ENCODE measurements around the gene PAFAH1B1.
A peak's percentile ranks its signal among the peaks of the same experiment; 100 is the strongest.

PAFAH1B1 gene

DNA sequence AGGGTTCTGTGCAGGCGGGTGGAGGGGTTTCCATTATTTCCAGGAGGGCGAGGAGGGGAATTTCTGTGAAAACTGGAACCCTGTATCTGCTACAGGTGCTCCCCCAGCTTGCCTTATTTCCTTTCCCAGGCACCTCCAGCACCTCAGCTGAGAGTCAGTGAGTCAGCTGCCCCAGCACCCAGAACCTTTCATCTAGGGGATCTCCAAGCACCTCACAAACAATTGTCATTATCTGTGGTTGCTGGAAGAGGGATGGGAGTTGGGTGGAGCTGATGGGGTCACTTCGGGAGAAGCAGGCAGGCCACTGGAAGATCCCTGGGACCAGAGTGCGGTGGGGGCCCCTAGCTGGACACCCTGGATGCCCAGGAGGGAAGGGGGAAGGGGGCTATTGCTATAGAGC, 128.1 kb downstream of the PAFAH1B1 start:
- Histone ChIP-seq H3K36me3 (ENCODE audit: control insufficient read depth, insufficient read depth, low read length) (no peaks in the 10 kb centered on the region), H3K9ac (ENCODE audit: low read length) (no peak overlapping the region), H3K27ac (ENCODE audit: low read depth, low read length) (no peak overlapping the region), H3K56ac (ENCODE audit: low read length) (no peak overlapping the region), H4K5ac (ENCODE audit: low read length) (no peak overlapping the region), H2BK15ac (replicated peaks; ENCODE audit: low read depth) (no peak overlapping the region), H2BK5ac (ENCODE audit: low read length) (no peak overlapping the region), H2AK5ac (ENCODE audit: low read length) (no peak overlapping the region), H3K4me2 (ENCODE audit: low read length) (no peak overlapping the region), H2BK120ac (ENCODE audit: low read depth, low read length) (no peak overlapping the region), H3K79me2 (ENCODE audit: control insufficient read depth, insufficient read depth, low read length) (no peaks in the 10 kb centered on the region), H4K8ac (ENCODE audit: low read depth, low read length) (no peak overlapping the region), H3K4ac (ENCODE audit: low read depth, low read length) (no peak overlapping the region), H3K4me3 (ENCODE audit: low read length) (no peak overlapping the region), H3K4me1 (ENCODE audit: control insufficient read depth, low read depth, low read length) (peaks cover 2% of the 10 kb centered on the region), H3K79me1 (ENCODE audit: low read length) (no peaks in the 10 kb centered on the region), H3K27me3 (ENCODE audit: insufficient read depth, low read length, poor library complexity) (no peaks in the 10 kb centered on the region), H3K23ac (ENCODE audit: low read length) (no peak overlapping the region), H3K18ac (ENCODE audit: low read length) (no peak overlapping the region)
- DNase-seq = no peak
- no CpG with 5 or more reads among the region's 4 CpGs for WGBS (ENCODE audit: extremely low coverage, insufficient coverage, low lambda C conversion rate)

DNA sequence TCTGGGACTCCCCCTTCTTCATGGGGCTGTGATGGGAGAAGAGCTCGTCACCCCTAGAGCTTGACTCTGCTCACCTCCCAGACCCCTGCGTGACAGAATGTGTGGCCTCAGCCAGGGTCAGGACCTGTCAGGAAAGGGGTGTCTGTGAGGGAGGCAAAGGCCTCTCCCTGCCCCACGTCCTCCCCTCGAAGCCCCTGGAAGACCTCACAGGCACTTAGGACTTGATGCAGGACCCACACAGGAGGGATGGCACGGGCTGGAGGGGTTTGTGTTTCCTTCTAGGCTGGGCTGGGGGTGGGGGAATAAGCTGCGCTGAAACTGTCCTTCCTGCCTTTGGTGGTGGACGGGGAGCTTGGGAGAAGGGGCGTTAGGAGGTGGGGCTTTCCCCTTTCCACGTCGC, 129.2 kb downstream of the PAFAH1B1 start:
- no peaks in the 10 kb centered on the region for H3K27me3 ChIP-seq (ENCODE audit: insufficient read depth, low read length, poor library complexity)

GRCh38 chr17:2723505-2723996, 130.1 kb downstream of the PAFAH1B1 start:
- peak overlapping the region; percentile 75 for H2BK120ac ChIP-seq (ENCODE audit: low read depth, low read length)
- H2AK5ac ChIP-seq (ENCODE audit: low read length) = no peak overlapping the region
- H3K27me3 ChIP-seq (ENCODE audit: insufficient read depth, low read length, poor library complexity) = no peaks in the 10 kb centered on the region
- WGBS (ENCODE audit: extremely low coverage, insufficient coverage, low lambda C conversion rate) = no CpG with 5 or more reads among the region's 18 CpGs
- peak overlapping the region; percentile 18 for H3K4me2 ChIP-seq (ENCODE audit: low read length)
- H3K79me2 ChIP-seq (ENCODE audit: control insufficient read depth, insufficient read depth, low read length) = no peaks in the 10 kb centered on the region
- H2BK15ac ChIP-seq (replicated peaks; ENCODE audit: low read depth) = no peak overlapping the region
- no peak overlapping the region for H4K5ac ChIP-seq (ENCODE audit: low read length)
- peak overlapping the region; percentile 88 for H3K56ac ChIP-seq (ENCODE audit: low read length)
- no peak overlapping the region for H3K4me3 ChIP-seq (ENCODE audit: low read length)
- no peak overlapping the region for H4K8ac ChIP-seq (ENCODE audit: low read depth, low read length)
- H3K23ac ChIP-seq (ENCODE audit: low read length) = peak overlapping the region; percentile 66
- H3K36me3 ChIP-seq (ENCODE audit: control insufficient read depth, insufficient read depth, low read length) = no peaks in the 10 kb centered on the region
- peak; percentile 97 for DNase-seq
- H3K4ac ChIP-seq (ENCODE audit: low read depth, low read length) = peak overlapping the region; percentile 84
- no peak overlapping the region for H2BK5ac ChIP-seq (ENCODE audit: low read length)
- H3K79me1 ChIP-seq (ENCODE audit: low read length) = no peaks in the 10 kb centered on the region
- peak overlapping the region; percentile 96 for H3K18ac ChIP-seq (ENCODE audit: low read length)
- H3K27ac ChIP-seq (ENCODE audit: low read depth, low read length) = peak overlapping the region; percentile 82
- no peaks in the 10 kb centered on the region for H3K4me1 ChIP-seq (ENCODE audit: control insufficient read depth, low read depth, low read length)
- H3K9ac ChIP-seq (ENCODE audit: low read length) = peak overlapping the region; percentile 50

More for the DNA sequence above, 129.2 kb downstream of the PAFAH1B1 start:
- Histone ChIP-seq H3K4me1 (ENCODE audit: control insufficient read depth, low read depth, low read length) (no peaks in the 10 kb centered on the region), H4K5ac (ENCODE audit: low read length) (no peak overlapping the region), H2BK120ac (ENCODE audit: low read depth, low read length) (no peak overlapping the region), H3K79me1 (ENCODE audit: low read length) (no peaks in the 10 kb centered on the region), H3K27ac (ENCODE audit: low read depth, low read length) (no peak overlapping the region), H3K4me2 (ENCODE audit: low read length) (no peak overlapping the region), H3K56ac (ENCODE audit: low read length) (peak overlapping the region; percentile 5), H3K23ac (ENCODE audit: low read length) (no peak overlapping the region), H3K9ac (ENCODE audit: low read length) (no peak overlapping the region), H3K4me3 (ENCODE audit: low read length) (no peak overlapping the region), H3K4ac (ENCODE audit: low read depth, low read length) (no peak overlapping the region), H2BK5ac (ENCODE audit: low read length) (no peak overlapping the region), H3K36me3 (ENCODE audit: control insufficient read depth, insufficient read depth, low read length) (no peaks in the 10 kb centered on the region), H4K8ac (ENCODE audit: low read depth, low read length) (no peak overlapping the region), H3K18ac (ENCODE audit: low read length) (no peak overlapping the region), H2AK5ac (ENCODE audit: low read length) (peak overlapping the region; percentile 56), H3K79me2 (ENCODE audit: control insufficient read depth, insufficient read depth, low read length) (no peaks in the 10 kb centered on the region), H2BK15ac (replicated peaks; ENCODE audit: low read depth) (no peak overlapping the region)
- WGBS (ENCODE audit: extremely low coverage, insufficient coverage, low lambda C conversion rate) = no CpG with 5 or more reads among the region's 10 CpGs
- DNase-seq = no peak

GRCh38 chr17:2723997-2724783, 130.7 kb downstream of the PAFAH1B1 start:
- H2AK5ac ChIP-seq (ENCODE audit: low read length) = no peak overlapping the region
- H3K27ac ChIP-seq (ENCODE audit: low read depth, low read length) = peak overlapping the region; percentile 86
- no peaks in the 10 kb centered on the region for H3K79me1 ChIP-seq (ENCODE audit: low read length)
- H3K18ac ChIP-seq (ENCODE audit: low read length) = peak overlapping the region; percentile 96
- no peak overlapping the region for H3K23ac ChIP-seq (ENCODE audit: low read length)
- no peak overlapping the region for H3K4me3 ChIP-seq (ENCODE audit: low read length)
- no peaks in the 10 kb centered on the region for H3K36me3 ChIP-seq (ENCODE audit: control insufficient read depth, insufficient read depth, low read length)
- H3K9ac ChIP-seq (ENCODE audit: low read length) = peak overlapping the region; percentile 61
- no peak overlapping the region for H2BK5ac ChIP-seq (ENCODE audit: low read length)
- H4K5ac ChIP-seq (ENCODE audit: low read length) = no peak overlapping the region
- DNase-seq = peak; percentile 94
- H2BK15ac ChIP-seq (replicated peaks; ENCODE audit: low read depth) = no peak overlapping the region
- H3K56ac ChIP-seq (ENCODE audit: low read length) = peak overlapping the region; percentile 88
- no peaks in the 10 kb centered on the region for H3K79me2 ChIP-seq (ENCODE audit: control insufficient read depth, insufficient read depth, low read length)
- peak overlapping the region; percentile 59 for H4K8ac ChIP-seq (ENCODE audit: low read depth, low read length)
- H3K27me3 ChIP-seq (ENCODE audit: insufficient read depth, low read length, poor library complexity) = no peaks in the 10 kb centered on the region
- H3K4me1 ChIP-seq (ENCODE audit: control insufficient read depth, low read depth, low read length) = no peaks in the 10 kb centered on the region
- peak overlapping the region; percentile 75 for H2BK120ac ChIP-seq (ENCODE audit: low read depth, low read length)
- H3K4ac ChIP-seq (ENCODE audit: low read depth, low read length) = peak overlapping the region; percentile 84
- peak overlapping the region; percentile 22 for H3K4me2 ChIP-seq (ENCODE audit: low read length)
- no CpG with 5 or more reads among the region's 98 CpGs for WGBS (ENCODE audit: extremely low coverage, insufficient coverage, low lambda C conversion rate)

DNA sequence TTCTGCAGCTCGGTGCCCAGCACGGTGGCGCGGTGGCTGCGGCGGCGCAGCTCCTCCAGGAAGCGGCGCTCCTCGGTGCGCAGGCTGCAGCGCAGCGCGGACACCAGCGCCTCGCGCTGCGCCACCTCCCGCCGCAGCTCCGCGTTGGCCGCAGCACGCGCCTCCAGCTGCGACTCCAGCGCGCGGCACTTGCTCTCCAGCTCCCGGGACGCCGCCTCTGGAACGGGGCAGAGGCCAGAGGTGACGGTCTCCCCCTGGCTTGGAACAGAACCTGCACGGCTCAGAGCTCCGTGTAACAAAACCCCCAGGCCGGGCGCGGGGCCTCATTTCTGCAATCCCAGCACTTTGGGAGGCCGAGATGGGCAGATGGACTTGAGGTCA, 131.3 kb downstream of the PAFAH1B1 start:
- H4K5ac ChIP-seq (ENCODE audit: low read length) = no peak overlapping the region
- H3K79me1 ChIP-seq (ENCODE audit: low read length) = no peaks in the 10 kb centered on the region
- peak overlapping the region; percentile 96 for H3K18ac ChIP-seq (ENCODE audit: low read length)
- no peak overlapping the region for H3K23ac ChIP-seq (ENCODE audit: low read length)
- H3K27me3 ChIP-seq (ENCODE audit: insufficient read depth, low read length, poor library complexity) = no peaks in the 10 kb centered on the region
- H2BK15ac ChIP-seq (replicated peaks; ENCODE audit: low read depth) = no peak overlapping the region
- H3K27ac ChIP-seq (ENCODE audit: low read depth, low read length) = peak overlapping the region; percentile 86
- H3K4me1 ChIP-seq (ENCODE audit: control insufficient read depth, low read depth, low read length) = no peaks in the 10 kb centered on the region
- H3K56ac ChIP-seq (ENCODE audit: low read length) = peak overlapping the region; percentile 88
- peak overlapping the region; percentile 22 for H3K4me2 ChIP-seq (ENCODE audit: low read length)
- WGBS (ENCODE audit: extremely low coverage, insufficient coverage, low lambda C conversion rate) = no CpG with 5 or more reads among the region's 40 CpGs
- H2BK120ac ChIP-seq (ENCODE audit: low read depth, low read length) = no peak overlapping the region
- peak overlapping the region; percentile 61 for H3K9ac ChIP-seq (ENCODE audit: low read length)
- H4K8ac ChIP-seq (ENCODE audit: low read depth, low read length) = peak overlapping the region; percentile 59
- peak overlapping the region; percentile 84 for H3K4ac ChIP-seq (ENCODE audit: low read depth, low read length)
- H2AK5ac ChIP-seq (ENCODE audit: low read length) = no peak overlapping the region
- H3K36me3 ChIP-seq (ENCODE audit: control insufficient read depth, insufficient read depth, low read length) = no peaks in the 10 kb centered on the region
- H3K79me2 ChIP-seq (ENCODE audit: control insufficient read depth, insufficient read depth, low read length) = no peaks in the 10 kb centered on the region
- DNase-seq = peak; percentile 89
- H3K4me3 ChIP-seq (ENCODE audit: low read length) = no peak overlapping the region
- H2BK5ac ChIP-seq (ENCODE audit: low read length) = no peak overlapping the region

All from mesendoderm (in vitro differentiated cells).